Stimulated activated CD8-positive, alpha-beta memory T cell treated with anti-CD3 and anti-CD28 coated beads, Interleukin-12 subunit alpha, Interleukin-12 subunit beta, amount 100 ng/mL, for 4 hours (primary cell): Measurements from ENCODE around the gene B4GALNT2.
"Not testable (repeated sequence)": the region's sequence is repeated elsewhere in the genome, so short reads cannot be mapped to it uniquely, and the experiment has no call there.

ENCODE experiments used
- DNase-seq: peaks from one replicate; pipeline ENCODE4 v3.0.0-alpha.2; 2020; ENCODE audit warnings: low read depth

Gene B4GALNT2

DNA sequence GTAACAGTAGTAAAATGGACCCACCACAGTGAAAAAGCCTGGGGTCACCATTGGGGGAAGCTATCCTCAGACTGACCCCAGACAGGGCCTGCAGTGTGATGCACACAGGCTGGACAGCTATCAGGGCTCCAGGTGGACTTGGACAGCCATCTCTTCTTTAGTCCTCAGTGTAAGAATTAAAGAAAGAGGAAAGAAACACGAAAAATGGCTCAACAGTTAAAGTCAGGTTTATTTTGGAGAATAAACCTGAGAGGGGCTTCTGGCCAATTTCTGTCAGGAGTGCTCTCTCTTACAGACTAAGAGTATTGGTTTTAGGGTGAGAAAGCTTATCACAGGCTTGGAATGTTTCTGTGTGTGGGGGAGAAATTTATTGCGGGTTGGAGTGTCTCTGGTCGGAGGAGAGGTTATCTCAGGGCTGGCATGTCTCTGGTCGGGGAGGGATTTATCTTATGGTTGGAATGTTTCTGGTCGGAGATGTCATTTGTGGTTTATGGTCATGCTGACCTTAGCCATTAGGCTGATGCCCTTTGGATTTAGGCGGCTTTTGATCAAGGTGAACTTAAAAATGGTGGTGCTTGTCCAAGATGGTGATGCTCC, 10.8 kb upstream of the B4GALNT2 start:
- no peak for DNase-seq

DNA sequence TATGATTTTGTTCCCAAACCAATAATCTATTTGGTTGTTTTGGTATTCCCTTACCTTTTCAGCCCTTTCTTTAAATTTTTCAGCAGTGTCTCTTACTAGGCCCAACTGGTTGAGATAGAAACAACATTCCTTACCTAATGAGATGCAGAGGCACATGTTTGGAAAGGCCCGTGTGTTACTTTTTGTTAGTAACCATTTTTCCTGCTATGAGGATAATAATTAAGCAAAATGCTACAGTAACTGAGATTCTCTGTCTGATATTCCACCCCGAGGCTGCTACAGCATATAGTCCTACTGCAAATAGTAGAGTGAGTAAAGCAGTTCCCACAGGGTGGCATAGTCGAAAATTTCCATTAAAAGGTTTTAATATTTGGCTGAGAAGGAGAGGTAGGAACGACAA, 10.0 kb upstream of the B4GALNT2 start:
- DNase-seq, result no peak

DNA sequence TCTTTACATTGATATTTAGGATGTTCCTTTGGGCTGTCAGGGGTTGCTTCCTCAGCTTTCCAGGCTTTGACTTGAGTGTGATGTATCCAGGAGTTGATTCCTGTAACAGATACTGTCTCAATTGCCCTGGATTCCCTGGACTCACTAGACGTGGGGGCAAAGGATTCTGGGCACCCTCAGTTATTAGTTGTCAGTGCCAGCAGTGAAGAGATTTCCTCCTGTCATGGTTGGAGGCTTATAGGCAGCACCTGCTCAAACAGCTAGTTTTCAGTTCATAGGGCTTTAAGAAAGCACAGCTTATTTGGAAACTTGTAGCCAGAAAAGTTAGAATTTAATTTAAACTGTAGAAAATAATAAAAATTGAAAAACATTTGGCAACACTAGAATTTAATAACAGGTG, 9.5 kb upstream of the B4GALNT2 start:
- no peak for DNase-seq

DNA sequence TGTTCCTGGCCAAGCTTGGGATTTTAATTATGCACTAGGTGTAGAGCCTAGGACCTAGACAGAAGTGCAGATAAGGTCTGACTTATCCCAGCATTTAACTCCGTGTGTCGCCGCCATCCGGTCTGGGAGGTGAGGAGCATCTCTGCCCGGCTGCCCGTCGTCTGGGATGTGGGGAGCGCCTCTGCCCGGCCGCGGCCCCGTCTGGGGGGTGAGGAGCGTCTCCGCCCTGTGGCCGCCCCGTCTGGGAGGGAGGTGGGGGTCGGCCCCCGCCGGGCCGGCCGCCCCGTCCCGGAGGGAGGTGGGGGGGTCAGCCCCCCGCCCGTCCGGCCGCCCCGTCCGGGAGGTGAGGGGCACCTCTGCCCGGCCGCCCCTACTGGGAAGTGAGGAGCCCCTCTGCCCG, 7.1 kb upstream of the B4GALNT2 start:
- DNase-seq, result no peak

DNA sequence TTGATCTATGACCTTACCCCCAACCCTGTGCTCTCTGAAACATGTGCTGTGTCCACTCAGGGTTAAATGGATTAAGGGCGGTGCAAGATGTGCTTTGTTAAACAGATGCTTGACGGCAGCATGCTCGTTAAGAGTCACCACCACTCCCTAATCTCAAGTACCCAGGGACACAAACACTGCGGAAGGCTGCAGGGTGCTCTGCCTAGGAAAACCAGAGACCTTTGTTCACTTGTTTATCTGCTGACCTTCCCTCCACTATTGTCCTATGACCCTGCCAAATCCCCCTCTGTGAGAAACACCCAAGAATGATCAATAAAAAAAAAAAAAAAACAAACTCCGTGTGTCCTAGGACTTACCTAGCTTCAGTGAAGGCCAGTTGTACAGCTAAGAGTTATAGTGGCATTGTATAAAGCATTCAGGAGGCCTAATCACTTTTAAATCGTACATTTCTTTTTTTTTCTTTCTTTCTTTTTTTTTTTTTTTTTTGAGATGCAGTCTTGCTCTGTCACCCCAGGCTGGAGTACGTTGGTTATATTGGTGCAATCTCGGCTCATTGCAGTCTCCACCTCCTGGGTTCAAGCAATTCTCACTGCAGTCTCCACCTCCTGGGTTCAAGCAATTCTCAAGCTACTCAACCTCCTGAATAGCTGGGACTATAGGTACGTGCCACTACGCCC, 6.2 kb upstream of the B4GALNT2 start:
- not testable (repeated sequence) for DNase-seq

DNA sequence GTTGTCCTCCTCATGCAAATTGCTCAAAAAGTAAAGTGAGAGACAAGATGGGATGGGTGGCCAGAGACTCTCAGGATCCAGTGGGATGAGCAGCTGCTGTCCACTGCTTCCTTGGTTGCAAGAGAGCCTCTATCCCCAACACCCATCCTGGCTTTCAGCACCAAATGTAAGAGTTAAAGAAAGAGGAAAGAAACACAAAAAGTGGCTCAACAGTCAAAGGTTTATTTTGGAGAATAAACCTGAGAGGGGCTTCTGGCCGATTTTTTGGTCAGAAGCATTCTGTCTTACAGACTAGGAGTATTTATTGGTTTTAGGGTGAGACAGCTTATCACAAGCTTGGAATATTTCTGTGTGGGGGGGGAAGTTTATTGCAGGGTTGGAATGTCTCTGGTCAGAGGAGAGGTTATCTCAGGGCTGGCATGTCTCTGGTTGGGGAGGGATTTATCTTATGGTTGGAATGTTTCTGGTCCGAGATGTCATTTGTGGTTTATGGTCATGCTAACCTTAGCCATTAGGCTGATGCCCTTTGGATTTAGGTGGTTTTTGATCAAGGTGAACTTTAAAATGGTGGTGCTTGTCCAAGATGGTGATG, 3.1 kb upstream of the B4GALNT2 start:
- DNase-seq, result not testable (repeated sequence)

DNA sequence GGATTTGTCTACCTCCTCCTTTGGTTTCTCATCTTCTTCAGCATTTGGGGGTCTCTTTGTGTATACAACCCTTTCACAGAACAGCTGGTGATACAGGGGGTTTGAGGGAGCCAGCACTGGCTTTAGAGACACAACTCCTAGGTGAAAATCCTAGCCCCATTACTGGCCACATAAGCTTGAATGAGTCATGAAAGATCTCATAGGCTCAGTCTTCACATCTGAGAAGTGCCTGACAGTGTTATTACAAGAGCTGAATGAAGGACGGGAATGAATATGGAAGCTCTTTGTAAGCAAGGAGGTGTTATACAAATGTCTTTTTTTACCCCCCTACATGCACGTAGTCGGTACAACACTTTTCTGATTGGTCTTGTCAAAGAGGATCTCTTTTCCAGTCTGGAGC, 1.7 kb upstream of the B4GALNT2 start:
- no peak for DNase-seq

DNA sequence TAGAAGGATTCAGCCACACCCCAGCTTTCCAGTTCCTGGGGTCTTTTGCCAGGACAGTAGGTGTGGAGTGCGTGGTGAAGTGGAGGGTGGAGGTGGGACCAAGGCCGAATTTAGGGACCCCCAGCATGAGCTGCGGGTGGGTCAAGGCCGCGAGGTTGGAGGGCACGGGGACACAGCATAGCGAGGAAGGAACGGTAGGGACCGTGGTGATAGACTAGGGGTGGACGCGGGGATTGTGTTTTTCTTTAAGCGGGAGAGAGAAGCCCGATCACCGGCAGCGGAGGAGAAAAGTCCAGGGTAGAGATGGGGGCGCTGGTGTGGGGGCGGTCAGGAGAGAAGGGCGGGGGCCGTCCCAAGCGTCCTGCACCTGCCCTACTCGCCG, 261 bp upstream of the B4GALNT2 start:
- no peak for DNase-seq

DNA sequence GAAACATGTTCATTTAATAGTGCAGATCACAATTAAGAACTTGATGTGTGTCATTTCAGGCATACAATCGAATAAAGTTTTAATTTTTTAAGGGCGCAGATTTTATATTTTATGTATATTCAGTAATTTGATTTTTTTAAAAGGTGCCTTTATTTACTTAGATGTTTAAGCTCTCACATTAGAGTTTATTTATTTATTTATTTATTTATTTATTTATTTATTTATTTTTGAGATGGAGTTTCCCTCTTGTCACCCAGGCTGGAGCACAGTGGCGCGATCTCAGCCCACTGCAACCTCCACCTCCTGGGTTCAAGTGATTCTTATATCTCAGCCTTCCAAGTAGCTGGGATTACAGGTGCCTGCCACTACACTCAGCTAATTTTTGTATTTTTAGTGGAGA, 3.8 kb downstream of the B4GALNT2 start:
- no peak for DNase-seq

DNA sequence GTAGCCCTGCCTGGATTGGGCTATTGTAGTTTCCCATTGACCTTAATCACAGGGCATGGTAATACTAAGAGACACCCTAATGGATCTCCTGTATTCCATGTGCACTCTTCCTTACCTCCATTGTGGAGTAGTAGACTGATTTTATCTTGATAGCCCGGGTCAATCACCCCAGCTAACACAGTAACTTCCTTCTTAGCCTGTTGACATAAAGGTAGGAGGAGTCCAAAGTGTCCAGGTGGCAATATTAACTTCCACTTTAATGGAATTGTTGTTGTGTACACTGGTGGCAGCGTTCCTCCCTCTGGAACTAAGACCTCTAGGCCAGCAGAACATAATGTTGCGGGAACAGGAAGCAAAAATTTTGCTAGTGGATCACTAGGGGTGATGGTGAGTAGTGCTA, 13.1 kb downstream of the B4GALNT2 start:
- not testable (repeated sequence) for DNase-seq

DNA sequence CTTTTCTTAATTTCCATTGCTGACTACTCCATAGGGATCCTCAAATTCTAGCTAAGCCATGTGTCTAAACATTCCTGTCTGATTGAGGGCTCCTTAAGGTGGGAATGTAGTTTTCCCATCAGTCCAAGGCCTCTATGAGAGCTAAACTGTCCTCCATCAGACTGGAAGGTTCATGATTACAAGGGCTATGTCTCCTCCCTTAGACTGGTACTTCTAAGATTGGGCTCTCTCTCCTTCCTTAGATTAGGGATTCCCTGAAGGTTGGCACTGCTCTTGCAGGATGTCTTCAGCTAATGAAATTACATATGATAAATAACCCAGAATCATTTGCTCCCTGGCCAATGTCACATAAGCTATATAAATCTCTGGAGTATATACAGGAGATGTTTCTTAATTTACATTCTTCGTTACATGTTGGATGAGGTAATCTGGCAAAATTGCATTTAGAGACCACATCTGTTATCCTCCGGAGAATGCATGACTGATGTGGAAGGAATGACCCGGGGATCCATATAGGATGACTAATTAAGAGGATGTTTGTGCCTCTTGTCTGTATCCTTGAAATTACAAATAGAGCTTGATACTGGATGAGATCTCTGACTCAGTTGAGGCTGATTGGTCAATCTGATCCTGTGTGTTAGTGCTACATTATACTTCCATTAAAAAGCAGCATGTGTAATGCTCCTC, 14.2 kb downstream of the B4GALNT2 start:
- DNase-seq, result no peak

DNA sequence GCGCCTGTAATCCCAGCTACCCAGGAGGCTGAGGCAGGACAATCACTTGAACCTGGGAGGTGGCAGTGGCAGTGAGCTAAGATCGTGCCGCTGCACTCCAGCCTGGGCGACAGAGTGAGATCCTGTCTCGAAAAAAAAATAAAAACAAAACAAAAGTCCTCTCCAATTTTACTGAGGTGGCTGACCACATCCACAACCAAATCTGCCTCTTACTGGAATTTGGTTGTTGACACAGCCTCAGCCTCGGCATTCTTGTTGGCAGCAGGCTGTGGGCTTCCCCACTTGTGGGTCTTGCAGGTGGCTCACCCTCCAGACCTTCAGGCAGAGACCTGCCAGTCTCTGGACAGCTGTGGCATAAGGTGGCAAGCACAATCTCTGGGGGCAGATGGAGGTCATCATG, 15.6 kb downstream of the B4GALNT2 start:
- DNase-seq, result no peak

DNA sequence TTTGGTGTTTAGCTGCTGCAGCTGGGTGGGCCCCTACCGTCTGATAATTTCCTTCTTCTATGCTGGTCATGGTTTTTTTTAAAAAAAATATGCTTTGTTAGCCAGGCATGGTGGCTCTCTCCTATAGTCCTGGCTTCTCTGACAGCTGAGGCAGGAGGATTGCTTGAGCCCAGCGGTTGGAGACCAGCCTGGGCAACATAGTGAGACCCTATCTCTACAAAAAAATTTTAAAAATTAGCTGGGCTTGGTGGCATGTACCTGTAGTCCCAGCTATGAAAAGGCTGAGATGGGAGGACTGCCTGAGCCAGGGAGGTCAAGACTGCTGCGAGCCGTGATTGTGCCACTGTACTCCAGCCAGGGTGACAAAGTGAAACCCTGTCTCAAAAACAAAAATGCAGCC, 19.4 kb downstream of the B4GALNT2 start:
- DNase-seq, result no peak

DNA sequence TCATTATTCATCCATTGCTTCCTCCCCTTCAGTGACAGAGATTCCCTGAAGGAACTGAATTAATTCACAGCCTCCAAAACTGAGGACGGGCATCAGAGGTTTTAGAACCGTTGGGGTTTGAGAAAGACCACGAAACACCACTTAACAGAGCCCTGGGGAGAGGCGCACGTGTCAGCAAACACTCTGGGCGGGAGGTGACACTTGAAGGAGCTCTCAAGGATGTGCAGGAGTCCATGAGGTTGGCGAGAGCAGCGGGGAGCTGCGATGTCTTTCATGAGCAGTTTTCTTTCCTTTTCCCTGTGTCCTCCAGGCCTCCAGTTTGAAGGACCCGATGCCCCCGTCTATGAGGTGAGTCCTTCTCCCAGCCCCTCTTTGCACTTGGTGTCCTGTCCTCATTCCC, 23.7 kb downstream of the B4GALNT2 start:
- DNase-seq, result no peak

DNA sequence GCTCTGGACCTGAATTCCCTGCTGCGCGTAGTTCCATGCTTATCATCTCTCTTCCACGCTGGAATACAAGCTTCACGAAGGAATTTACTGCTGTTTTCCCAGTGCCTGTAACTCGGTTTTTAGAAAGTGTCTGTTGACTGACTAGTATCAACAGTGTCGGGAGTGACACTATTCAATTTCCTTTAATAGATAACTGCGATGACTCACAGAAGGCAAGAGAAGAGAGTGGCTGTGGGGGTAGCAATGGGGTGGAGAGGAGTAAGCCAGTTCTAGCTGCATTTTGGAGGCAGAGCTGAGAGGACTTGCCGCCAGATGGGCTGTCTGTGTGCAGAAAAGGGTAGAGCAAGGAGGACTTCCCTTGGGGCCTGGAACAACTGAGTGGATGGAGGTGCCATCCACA, 25.2 kb downstream of the B4GALNT2 start:
- no peak for DNase-seq

DNA sequence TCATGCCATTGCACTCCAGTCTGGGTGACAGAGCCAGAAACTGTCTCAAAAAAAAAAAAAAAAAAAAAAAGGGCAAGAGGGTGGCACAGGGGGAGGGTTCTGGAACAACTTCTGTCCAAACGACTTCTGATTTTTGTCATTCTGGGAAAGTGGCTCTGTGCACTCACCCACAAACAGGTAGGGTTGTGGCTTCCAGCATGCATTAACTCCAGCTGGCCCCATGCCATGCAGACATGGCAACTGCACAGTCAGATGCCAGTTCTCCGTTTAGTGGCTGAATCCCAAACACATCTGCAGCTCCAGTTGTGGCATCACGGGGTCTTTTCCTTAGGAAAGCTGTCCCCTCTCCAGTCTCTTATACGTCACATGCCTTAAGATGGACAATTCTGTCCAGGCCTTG, 30.3 kb downstream of the B4GALNT2 start:
- DNase-seq, result no peak

DNA sequence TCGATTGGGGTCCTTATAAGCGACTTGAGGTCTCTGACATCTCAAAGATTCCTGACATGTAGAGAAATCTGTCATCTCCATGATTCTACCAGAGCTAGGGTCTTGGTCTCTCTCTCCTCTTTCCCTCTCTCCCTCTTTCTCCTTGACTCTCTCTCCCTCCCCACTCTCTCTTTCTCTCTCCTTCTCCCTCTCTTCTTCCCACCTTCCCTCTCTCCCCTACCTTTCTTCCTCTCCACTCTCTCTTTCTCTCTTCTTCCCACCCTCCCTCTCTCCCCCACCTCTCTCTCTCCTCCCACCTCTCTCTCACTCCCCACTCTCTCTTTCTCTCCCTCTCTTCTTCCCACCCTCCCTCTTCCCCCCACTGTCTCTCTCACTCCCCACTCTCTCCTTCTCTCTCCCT, 32.6 kb downstream of the B4GALNT2 start:
- no peak for DNase-seq

DNA sequence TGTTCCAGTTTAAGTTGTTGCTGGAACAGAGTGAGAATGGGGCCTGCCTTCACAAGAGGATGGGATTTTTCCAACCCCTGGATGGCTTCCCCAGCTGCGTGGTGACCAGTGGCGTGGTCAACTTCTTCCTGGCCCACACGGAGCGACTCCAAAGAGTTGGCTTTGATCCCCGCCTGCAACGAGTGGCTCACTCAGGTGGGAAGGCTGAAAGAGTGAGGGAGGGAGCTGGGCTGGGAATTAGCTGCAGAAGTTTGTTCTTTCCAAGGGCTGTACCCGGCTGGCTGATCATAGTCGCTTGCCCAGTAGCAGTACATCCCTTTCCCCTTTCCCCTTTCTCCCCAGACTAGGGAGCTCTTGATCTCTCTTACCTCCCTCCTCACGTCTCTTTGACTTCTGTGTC, 36.1 kb downstream of the B4GALNT2 start:
- no peak for DNase-seq

DNA sequence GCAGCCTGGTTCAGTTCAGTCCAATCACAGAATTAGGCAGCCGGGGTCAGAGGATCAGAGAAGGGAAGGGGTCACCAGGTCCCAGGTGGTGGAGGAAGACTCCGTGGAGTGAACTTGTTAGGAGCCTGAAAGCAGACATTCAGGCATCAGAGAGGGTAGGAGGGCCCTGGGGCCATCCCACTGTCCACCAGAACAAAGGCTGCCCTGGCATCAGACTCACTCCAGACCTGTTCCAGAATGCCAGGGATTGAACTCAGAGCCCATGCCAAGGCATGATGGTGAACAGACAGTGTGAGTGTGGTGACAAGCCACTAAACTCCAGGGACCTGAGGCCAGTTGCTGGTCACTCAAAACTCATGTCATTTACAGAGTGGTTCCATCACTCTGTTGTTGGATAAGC, 37.6 kb downstream of the B4GALNT2 start:
- DNase-seq, result no peak

DNA sequence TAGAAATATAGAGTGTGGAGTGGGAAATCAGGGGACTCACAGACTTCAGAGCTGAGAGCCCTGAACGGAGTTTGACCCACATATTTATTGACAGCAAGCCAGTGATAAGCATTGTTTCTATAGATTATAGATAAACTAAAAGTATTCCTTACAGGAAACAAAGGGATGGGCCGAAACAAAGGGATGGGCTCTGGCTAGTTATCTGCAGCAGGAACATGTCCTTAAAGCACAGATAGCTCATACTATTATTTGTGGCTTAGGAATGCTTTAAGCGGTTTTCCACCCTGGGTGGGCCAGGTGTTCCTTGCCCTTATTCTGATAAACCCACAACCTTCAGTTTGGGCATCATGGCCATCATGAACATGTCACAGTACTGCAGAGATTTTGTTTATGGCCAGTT, 38.1 kb downstream of the B4GALNT2 start:
- DNase-seq, result not testable (repeated sequence)

DNA sequence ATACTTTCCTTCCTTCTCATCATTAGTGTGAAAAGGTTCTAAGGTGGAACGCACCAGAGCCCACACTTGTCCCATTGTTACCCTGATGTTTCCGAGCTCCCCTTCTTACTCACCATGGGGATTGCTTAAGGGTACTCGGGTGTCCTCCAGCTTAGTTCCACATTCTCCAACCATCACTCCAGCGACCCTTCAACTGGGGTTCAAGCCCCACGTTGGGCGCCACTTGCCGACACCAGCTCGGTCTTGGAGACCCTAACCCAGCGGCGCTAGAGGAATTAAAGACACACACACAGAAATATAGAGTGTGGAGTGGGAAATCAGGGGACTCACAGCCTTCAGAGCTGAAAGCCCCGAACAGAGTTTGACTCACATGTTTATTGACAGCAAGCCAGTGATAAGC, 43.4 kb downstream of the B4GALNT2 start:
- not testable (repeated sequence) for DNase-seq

DNA sequence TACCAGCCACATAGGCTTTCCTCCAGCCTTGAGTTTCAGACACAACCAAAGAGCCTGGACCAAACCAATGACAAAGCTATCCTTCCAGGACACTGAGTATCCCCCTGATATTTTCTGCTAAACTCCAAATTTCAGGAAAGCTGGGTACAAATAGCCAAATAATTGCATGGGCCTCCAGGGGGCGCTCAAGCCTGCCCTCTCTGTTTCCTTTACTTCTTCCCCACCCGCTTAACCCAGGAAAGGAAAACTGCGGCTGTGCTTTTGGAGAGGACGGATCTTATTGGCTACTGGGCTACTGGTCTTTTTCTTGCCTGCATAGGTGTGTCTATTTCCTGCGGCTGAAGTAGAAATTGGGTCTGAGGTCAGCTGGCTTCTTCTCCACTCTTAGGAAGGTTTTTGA, 47.7 kb downstream of the B4GALNT2 start:
- DNase-seq, result peak; percentile 34

DNA sequence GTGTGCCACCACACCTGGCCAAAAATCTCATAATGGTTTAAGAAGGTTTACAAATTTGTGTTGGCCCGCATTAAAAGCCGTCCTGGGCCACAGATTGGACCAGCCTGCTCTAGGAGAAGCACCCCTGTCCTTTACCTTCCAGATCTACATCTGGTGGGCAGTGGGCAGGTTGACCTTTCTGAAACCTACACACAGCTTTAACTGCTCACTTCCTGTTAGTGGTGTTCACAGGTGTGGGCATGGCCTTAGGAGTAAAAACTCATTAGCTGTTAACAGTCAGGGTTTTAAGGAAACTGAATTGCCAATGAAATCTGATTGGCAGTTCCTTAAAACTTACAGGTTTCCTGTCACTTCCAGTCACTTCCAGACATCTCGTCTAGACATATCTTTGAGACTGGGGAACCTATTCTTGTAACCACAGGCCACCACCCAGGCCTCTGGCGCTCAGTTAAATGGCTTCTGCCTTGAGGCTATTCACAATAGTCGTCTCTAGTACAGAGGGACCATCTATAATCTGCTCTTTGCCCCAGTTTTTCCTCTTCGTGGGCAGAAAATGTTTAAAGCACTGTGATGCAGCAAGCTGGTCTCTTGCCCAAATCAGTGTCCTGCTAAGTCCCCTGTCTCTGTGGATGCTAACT, 48.5 kb downstream of the B4GALNT2 start:
- no peak for DNase-seq
